ENCODE results near the gene KCNRG. TPM values are rescaled to one million over a fixed set of nuclear protein-coding genes. Genes with fewer than 3 reads are reported as not detected.

Gene KCNRG
- total RNA-seq, 1 donor from 2014 or later: 5.5 TPM

Other genes starting within 250 kb of the KCNRG start
- gene KPNA3, start 222.8 kb upstream of the KCNRG start, total RNA-seq: 40.6 and 57.9 TPM in 2 replicates
- gene SPRYD7, start 79.1 kb upstream of the KCNRG start, total RNA-seq: 8.0 TPM in 2 replicates
- gene TRIM13, start 18.4 kb upstream of the KCNRG start, total RNA-seq: 26.9 and 31.3 TPM in 2 replicates

All from renal cortical epithelial cell (primary cell).